Anterior cingulate cortex (tissue), 58 donors: Measurements from ENCODE around the gene DOK4.
A peak's percentile ranks its signal among the peaks of the same experiment; 100 is the strongest.
"Not testable (repeated sequence)": the region's sequence is repeated elsewhere in the genome, so short reads cannot be mapped to it uniquely, and the experiment has no call there.

ENCODE experiments used
- DNase-seq, 58 donors: peaks; one replicate each; lab custom pipeline; 2025; lab: John Stamatoyannopoulos, UW

The DOK4 gene

GRCh38 chr16:57462209-57462977, 23.9 kb downstream of the DOK4 start, which contains the start of gene POLR2C:
TSS of gene POLR2C (plus strand) at chr16:57462679. CDS start at chr16:57462725, 46 bp downstream.
- DNase-seq: peak in 54 of 58 donors; percentile 44 to 88 (median 71)

GRCh38 chr16:57452021-57452420, 34.3 kb downstream of the DOK4 start:
- DNase-seq: no peak

GRCh38 chr16:57447186-57447962, 38.9 kb downstream of the DOK4 start, which contains the start of the genes CIAPIN1 and COQ9:
TSS of gene CIAPIN1 (minus strand) at chr16:57447385. CDS start at chr16:57440928, 6,457 bp downstream.
TSS of gene COQ9 (plus strand) at chr16:57447479. CDS start at chr16:57447506, 27 bp downstream.
- peak; percentile 20 to 93 (median 81) for DNase-seq

- DNase-seq: peak in 4 of 58 donors; percentile 42 to 59 (median 50)
These were observed 39.6 kb downstream of the DOK4 start for GRCh38 chr16:57446531-57447185.

GRCh38 chr16:57445510-57445909, 40.8 kb downstream of the DOK4 start:
- DNase-seq: no peak

GRCh38 chr16:57444711-57445110, 41.6 kb downstream of the DOK4 start:
- DNase-seq: no peak

GRCh38 chr16:57440551-57440950, 45.7 kb downstream of the DOK4 start:
- not testable (repeated sequence) for DNase-seq

- DNase-seq: not testable (repeated sequence)
These were observed 46.3 kb downstream of the DOK4 start for GRCh38 chr16:57439947-57440346.

GRCh38 chr16:57435838-57436237, 50.5 kb downstream of the DOK4 start:
- DNase-seq: no peak

- DNase-seq: no peak
These were observed 52.3 kb downstream of the DOK4 start for GRCh38 chr16:57434003-57434402.

- DNase-seq: no peak
These were observed 53.3 kb downstream of the DOK4 start for GRCh38 chr16:57432989-57433388.

GRCh38 chr16:57432505-57432904, 53.8 kb downstream of the DOK4 start:
- DNase-seq: no peak

- DNase-seq: no peak
These were observed 55.3 kb downstream of the DOK4 start for GRCh38 chr16:57430955-57431354.

- DNase-seq: no peak
These were observed 58.5 kb downstream of the DOK4 start for GRCh38 chr16:57427824-57428223.

- DNase-seq: no peak
These were observed 59.0 kb downstream of the DOK4 start for GRCh38 chr16:57427307-57427706.

GRCh38 chr16:57426356-57426755, 59.9 kb downstream of the DOK4 start:
- DNase-seq: no peak

- DNase-seq: peak in 1 of 58 donors; percentile 11
These were observed 61.7 kb downstream of the DOK4 start for GRCh38 chr16:57424583-57424982.

GRCh38 chr16:57423152-57423551, 63.1 kb downstream of the DOK4 start:
- no peak for DNase-seq

GRCh38 chr16:57422026-57422944, 64.0 kb downstream of the DOK4 start:
- DNase-seq: peak in 1 of 58 donors; percentile 22
